ENCODE results near the gene NTMT1. TPM values are rescaled to one million over a fixed set of nuclear protein-coding genes. Genes with fewer than 3 reads are reported as not detected.
A peak's percentile ranks its signal among the peaks of the same experiment; 100 is the strongest.

The NTMT1 gene
- total RNA-seq, 3 donors from 2014 or later, result 17.8 to 31.1 (median 27.4) TPM

DNA sequence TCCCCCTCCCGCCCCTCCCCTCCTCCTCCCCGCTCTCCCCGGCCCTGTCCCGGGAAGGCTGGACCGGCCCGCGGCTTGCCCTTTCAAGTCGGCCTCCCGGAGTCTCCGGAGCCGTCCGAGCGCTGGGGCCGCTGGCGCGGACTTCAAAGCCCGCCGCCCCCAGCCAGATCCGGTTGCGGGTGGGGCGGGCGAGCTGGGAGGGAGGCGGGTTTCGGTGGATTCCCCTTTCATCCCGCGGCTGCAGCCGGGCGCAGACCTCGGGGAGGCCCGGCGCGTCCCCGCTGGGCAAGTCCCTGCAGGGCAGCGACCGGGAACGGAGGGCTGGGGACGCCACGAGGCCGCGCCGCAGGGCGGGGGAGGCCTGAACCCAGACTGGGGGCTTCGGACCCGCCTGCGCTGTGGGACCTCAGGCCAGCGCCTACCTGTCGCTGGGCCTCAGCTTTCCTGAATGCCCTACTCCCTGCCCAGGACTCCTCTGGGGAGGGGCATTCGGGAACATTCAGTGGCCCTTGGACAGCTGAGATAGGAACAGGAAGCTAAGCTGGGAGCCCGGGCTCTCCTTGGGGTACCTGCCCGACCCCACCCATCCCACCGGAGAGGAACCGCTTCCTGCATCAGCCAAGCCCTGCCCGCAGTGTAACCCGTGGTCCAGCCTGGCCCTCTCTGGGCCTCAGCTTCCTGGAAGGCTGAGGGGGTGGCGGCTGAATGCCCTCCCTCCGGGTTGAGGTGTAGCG, 28.4 kb upstream of the NTMT1 start:
- TF ChIP-seq POLR2AphosphoS5 (IDR thresholded peaks at IDR 0.05), result no peak
- TF ChIP-seq, protein P1, sequence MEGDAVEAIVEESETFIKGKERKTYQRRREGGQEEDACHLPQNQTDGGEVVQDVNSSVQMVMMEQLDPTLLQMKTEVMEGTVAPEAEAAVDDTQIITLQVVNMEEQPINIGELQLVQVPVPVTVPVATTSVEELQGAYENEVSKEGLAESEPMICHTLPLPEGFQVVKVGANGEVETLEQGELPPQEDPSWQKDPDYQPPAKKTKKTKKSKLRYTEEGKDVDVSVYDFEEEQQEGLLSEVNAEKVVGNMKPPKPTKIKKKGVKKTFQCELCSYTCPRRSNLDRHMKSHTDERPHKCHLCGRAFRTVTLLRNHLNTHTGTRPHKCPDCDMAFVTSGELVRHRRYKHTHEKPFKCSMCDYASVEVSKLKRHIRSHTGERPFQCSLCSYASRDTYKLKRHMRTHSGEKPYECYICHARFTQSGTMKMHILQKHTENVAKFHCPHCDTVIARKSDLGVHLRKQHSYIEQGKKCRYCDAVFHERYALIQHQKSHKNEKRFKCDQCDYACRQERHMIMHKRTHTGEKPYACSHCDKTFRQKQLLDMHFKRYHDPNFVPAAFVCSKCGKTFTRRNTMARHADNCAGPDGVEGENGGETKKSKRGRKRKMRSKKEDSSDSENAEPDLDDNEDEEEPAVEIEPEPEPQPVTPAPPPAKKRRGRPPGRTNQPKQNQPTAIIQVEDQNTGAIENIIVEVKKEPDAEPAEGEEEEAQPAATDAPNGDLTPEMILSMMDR (IDR thresholded peaks at IDR 0.05), result no peak
- TF ChIP-seq POLR2A (IDR thresholded peaks at IDR 0.05), result no peak

DNA sequence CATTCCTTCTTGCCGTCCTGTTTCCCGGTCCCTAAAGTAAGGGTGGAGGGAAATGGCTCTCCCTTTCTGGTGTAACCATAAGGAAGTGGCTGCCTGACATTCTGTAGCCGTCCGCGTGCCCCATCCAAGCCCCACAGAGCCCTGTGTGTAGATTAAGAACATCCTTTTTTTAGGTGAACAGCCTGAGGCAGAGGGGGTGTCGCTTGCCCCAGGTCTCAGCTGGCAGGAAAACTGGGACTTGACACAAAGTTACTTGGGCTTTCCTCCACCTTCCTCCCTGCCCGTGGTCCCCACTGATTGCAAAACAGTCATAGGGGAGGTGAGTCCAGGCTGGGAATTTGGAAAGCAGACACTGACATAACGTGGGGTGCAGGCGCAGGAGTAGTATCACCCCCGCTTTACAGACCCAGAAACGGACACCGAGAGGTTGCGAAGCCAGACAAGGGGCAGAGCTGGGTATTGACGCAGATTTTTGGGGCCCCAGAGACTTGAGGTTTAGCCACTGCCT, 27.8 kb upstream of the NTMT1 start:
- H3K27me3 ChIP-seq, result no peaks in the 10 kb centered on the region
- H3K9me3 ChIP-seq, result no peaks in the 10 kb centered on the region
- peak overlapping the region; percentile 94 to 99 for H3K27ac ChIP-seq
- H3K4me1 ChIP-seq, result peaks cover 4 to 10% of the 10 kb centered on the region in 2 donors
- no peaks in the 10 kb centered on the region for H3K36me3 ChIP-seq
- DNase-seq (ENCODE audit: low spot score in 2 of 2), result no peak
- peak overlapping the region in 2 of 3 donors; percentile 57 to 82 for H3K4me3 ChIP-seq
- intact Hi-C loops (cut with DNase I; ENCODE audit: low total_unique reads), result no loop called here
- TF ChIP-seq POLR2A (IDR thresholded peaks at IDR 0.05) (no peak), POLR2AphosphoS5 (IDR thresholded peaks at IDR 0.05) (no peak)
- TF ChIP-seq, protein P1 (IDR thresholded peaks at IDR 0.05), result no peak

More for the DNA sequence above, 28.4 kb upstream of the NTMT1 start:
- DNase-seq (ENCODE audit: low spot score in 2 of 2), result peak; percentile 49 to 61
- peaks cover 4 to 10% of the 10 kb centered on the region in 2 donors for H3K4me1 ChIP-seq
- no peaks in the 10 kb centered on the region for H3K9me3 ChIP-seq
- H3K4me3 ChIP-seq, result peak overlapping the region; percentile 44 to 82 (median 57)
- H3K36me3 ChIP-seq, result no peaks in the 10 kb centered on the region
- intact Hi-C loops (cut with DNase I; ENCODE audit: low total_unique reads), result no loop called here
- H3K27ac ChIP-seq, result peak overlapping the region; percentile 94 to 99
- H3K27me3 ChIP-seq, result no peaks in the 10 kb centered on the region

DNA sequence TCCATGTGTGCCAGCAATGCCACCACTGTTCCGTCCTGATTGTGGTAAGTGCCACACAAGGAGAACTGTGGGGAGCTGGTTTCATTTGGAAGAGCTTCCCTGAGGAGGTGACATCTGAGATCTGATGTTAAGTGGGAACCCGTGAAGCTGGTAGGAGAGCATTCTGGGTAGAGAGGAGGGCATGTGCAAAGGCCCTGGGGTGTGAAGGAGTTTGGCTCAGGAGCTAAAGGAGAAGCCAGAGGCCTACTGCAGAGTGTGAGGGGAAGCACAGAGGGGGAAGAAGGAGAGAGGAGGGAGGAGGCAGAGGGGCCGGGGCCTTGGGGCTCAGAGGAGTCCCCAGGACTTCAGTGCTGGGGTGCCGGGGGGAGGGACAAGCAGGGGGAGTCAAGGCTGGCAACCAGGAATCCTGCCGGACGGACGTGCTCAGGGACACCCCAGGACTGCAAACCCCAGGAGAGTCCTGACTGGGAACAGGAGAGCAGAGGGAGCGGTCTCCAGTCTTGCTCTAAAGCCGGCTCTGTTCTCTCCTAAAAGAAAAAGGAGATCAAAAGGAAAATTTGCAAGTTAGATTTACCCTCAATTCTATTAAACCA, 24.8 kb upstream of the NTMT1 start:
- intact Hi-C loops (cut with DNase I; ENCODE audit: low total_unique reads), result loop anchor here (5.0 kb wide), 1 partner anchor 104 kb away; no protein-coding TSS in a partner anchor
- no peak overlapping the region for H3K27ac ChIP-seq
- no peaks in the 10 kb centered on the region for H3K27me3 ChIP-seq
- no peak overlapping the region for H3K4me3 ChIP-seq
- H3K4me1 ChIP-seq, result peaks cover 4 to 10% of the 10 kb centered on the region in 2 donors
- TF ChIP-seq POLR2AphosphoS5 (IDR thresholded peaks at IDR 0.05), result no peak
- no peaks in the 10 kb centered on the region for H3K36me3 ChIP-seq
- DNase-seq (ENCODE audit: low spot score in 2 of 2), result no peak
- H3K9me3 ChIP-seq, result no peaks in the 10 kb centered on the region

DNA sequence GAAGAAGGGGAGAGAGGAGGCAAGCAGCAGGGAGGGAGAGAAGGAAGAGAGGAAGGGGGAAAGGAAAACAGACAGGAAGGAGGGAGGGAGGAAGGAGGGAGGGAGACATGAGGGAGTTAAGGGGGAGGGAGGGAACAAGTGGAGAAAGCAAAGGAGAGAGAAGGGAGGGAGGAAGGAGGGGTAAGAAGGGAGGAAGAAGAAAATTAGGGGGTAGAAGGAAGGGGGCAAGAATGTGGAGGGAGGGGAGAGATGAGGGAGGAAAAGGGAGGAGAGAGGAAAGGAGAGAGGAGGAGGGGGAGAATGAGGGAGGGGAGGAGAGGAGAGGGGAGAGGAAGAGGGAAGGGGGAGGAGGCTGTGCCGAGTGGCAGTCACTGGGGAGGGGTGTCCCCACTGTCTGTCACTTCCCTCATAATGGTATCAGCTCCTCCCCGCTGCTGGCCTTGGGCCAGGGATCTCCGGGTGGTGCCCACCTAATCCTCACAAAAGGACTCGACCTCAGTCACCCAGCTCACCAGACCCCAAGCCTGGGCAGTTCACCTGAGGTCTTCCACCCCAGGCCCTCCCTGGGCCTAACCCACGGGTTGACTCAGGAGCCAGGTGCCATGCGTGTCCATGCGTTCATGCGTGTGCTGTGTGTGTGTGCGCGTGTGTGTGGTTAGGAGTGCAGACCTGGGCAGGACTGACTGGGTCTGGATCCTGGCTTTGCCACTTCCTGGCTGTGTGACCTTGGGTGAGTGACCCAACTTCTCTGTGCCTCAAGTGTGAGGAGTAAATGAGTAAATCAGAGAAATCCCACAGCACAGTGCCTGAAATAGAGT, 23.2 kb upstream of the NTMT1 start:
- H3K9me3 ChIP-seq, result no peaks in the 10 kb centered on the region
- DNase-seq (ENCODE audit: low spot score in 2 of 2), result no peak
- no peak overlapping the region for H3K4me3 ChIP-seq
- intact Hi-C loops (cut with DNase I; ENCODE audit: low total_unique reads), result loop anchor here (5.0 kb wide), 1 partner anchor 106 kb away; no protein-coding TSS in a partner anchor
- TF ChIP-seq, protein P1 (IDR thresholded peaks at IDR 0.05), result no peak
- TF ChIP-seq POLR2AphosphoS5 (IDR thresholded peaks at IDR 0.05), result no peak
- no peak for TF ChIP-seq POLR2A (IDR thresholded peaks at IDR 0.05)
- H3K4me1 ChIP-seq, result peaks cover 0 to 13% of the 10 kb centered on the region in 2 donors
- H3K27ac ChIP-seq, result peak overlapping the region in 1 of 2 donors; percentile 19
- no peaks in the 10 kb centered on the region for H3K27me3 ChIP-seq
- H3K36me3 ChIP-seq, result no peaks in the 10 kb centered on the region

DNA sequence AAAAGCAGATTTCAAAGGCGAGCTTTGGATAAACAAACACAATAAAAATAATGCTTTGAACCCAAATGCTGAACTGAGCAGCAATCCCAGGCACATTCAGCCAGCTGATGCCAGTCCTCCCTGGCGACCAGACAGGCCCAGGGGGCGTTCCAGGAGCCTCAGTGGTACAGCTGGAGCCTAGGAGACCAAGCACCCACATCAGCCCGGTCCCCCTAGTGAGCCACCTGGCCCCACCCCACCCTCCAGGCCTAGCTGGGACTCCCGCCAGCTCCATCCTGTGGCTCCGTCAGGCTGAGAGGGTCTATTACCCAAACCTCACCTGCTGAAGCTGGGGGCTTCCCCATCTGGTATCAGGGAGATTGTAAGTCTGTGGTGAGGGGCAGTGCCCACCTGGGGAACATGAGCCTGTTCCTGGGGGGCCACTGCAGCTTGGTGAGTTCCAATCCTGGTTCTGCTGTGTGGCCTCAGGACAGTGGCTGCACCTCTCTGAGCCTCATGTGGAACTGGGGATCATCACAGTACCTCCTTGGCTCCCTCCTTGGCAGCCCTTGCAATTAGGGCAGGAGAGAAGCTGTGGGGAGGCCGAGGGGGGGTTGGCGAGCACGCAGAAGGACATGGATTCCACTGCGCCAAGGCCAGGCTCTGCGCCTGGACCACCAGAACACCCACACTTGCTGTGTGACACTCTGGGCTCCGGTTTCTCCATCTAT, 21.8 kb upstream of the NTMT1 start:
- peaks cover 0 to 11% of the 10 kb centered on the region in 2 donors for H3K4me1 ChIP-seq
- H3K27me3 ChIP-seq, result no peaks in the 10 kb centered on the region
- H3K36me3 ChIP-seq, result no peaks in the 10 kb centered on the region
- TF ChIP-seq, protein P1 (IDR thresholded peaks at IDR 0.05), result no peak
- TF ChIP-seq POLR2AphosphoS5 (IDR thresholded peaks at IDR 0.05) (no peak), POLR2A (IDR thresholded peaks at IDR 0.05) (no peak)
- H3K9me3 ChIP-seq, result no peaks in the 10 kb centered on the region
- H3K4me3 ChIP-seq, result no peak overlapping the region
- DNase-seq (ENCODE audit: low spot score in 2 of 2), result no peak
- H3K27ac ChIP-seq, result peak overlapping the region in 1 of 2 donors; percentile 12
- intact Hi-C loops (cut with DNase I; ENCODE audit: low total_unique reads), result loop anchor here (5.0 kb wide), 1 partner anchor 107 kb away; no protein-coding TSS in a partner anchor
